H1 (cell line): ENCODE measurements around the gene SELPLG. TPM values are rescaled to one million over a fixed set of nuclear protein-coding genes. Genes with fewer than 3 reads are reported as not detected.

ENCODE experiments used
- MAX ChIP-seq: IDR thresholded peaks from 2 replicates; pipeline ENCODE4 v1.6.1; 2012; ENCODE audit warnings: inconsistent platforms
- YY1 ChIP-seq: IDR thresholded peaks from 2 replicates; pipeline ENCODE4 v1.6.1; 2011; ENCODE audit warnings: low read depth, mild to moderate bottlenecking, low read length
- polyA plus RNA-seq, 7 experiments: library from polyadenylated mRNA; depleted of rRNA in 3 of 7; stranded (reverse) in 5 of 7; unstranded in 2 of 7; fragments of >200 nt in 5 of 7; fragments of 200-250 nt in 2 of 7; gene quantifications; 1 replicate in 5 of 7; 2 replicates in 1 of 7; 4 replicates in 1 of 7; pipeline versions ENCODE4 v1.2.1 to v1.2.3, GENCODE V29; 2011 to 2013; ENCODE audit warnings: missing spikeins in 2 of 7, mixed read lengths in 2 of 7
- total RNA-seq: library from RNA; stranded (reverse); fragmentation: NEBNext Ultra II Directional; extraction: Animal tissue kit (Norgen Biotek cat#: 25700); gene quantifications from 2 replicates; pipeline ENCODE4 v1.2.1, GENCODE V29; 2021

Gene SELPLG
- total and polyA plus RNA-seq, 2 of the 8 experiments (the other 6 are each of a cell fraction or from before 2014, with no cell fraction given) = 0.18 TPM; not detected in 1

GRCh38 chr12:108584456-108585065 is 49.1 kb downstream of the SELPLG start (continued):
- TF ChIP-seq MAX = no peak
- TF ChIP-seq YY1 = no peak
- TF ChIP-seq, all 59 proteins: peak for 0
